OCI-LY3 (cell line): ENCODE measurements around the gene DIPK1B.

ENCODE experiments used
- CTCF ChIP-seq: fragments of 200-600, 300-600 bp; sonication (generic); IDR thresholded peaks from 2 replicates; pipeline ENCODE4 v1.5.1; 2014; ENCODE audit warnings: antibody characterized with exemption, low read length, low read depth
- EZH2phosphoT487 ChIP-seq: fragments of 200-600 bp; shearing (Covaris generic); IDR thresholded peaks from 2 replicates; pipeline ENCODE4 v1.6.1; 2018; ENCODE audit warnings: antibody characterized with exemption, mixed run types, low read depth

DNA sequence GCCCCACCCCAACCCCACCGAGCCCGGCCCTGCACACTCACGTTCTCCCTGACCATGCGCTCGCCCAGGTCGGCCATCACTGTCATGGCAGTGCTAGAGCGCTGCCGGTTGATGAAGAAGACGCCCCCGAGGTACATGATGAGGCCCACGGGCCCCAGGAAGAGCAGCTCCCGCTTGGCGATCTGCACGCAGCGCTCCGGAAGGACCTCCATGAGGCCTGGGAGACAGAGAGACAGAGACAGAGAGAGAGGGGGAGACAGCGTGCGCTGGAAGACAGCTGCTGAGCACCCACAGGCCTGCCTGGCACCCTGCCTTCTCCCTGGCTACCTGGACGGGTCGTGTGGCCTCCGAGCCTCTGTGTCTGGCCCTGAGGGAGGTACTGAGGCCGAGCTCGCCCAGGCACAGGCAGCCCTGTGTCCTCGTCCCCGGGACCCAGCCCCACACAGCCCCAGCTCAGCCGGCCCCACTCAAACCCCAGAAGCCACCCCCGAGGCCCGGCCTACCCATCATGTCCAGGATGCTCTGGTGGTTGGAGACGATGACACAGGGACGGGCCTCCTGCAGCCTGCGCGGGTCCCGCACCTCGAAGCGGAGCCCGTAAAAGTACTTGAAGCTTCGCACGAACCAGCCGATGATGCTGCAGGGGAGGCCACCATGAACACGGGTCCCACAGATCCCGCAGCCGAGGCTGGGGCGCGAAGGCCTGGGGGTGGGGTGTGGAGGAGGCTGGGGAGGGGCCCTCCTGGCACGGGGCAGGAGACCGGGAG lies 35.3 kb upstream of the DIPK1B start:
- TF ChIP-seq CTCF (no peak), EZH2phosphoT487 (no peak)
